ENCODE data around the gene TCF3. TPM values are rescaled to one million over a fixed set of nuclear protein-coding genes. Genes with fewer than 3 reads are reported as not detected.
A peak's percentile ranks its signal among the peaks of the same experiment; 100 is the strongest.

Gene TCF3
- total and polyA plus RNA-seq, 2 of the 8 experiments (the other 6 are each of a cell fraction or from before 2014, with no cell fraction given), result 241 to 348 TPM

GRCh38 chr19:1592024-1592754 lies 60.2 kb downstream of the TCF3 start:
- peak overlapping the region; percentile 70 for H4K5ac ChIP-seq (ENCODE audit: insufficient read length, low read depth, low read length)
- no peak overlapping the region for H2BK12ac ChIP-seq (ENCODE audit: low read depth, low read length)
- H3K36me3 ChIP-seq (ENCODE audit: control insufficient read depth in 2 of 4, insufficient read depth in 4 of 4, low read length in 3 of 4), result peaks cover 2 to 10% (median 4%) of the 10 kb centered on the region in 4 experiments; a peak in 6 of 8 replicates
- H3K14ac ChIP-seq (ENCODE audit: insufficient read length), result peak overlapping the region; percentile 73
- no peak overlapping the region for H2BK20ac ChIP-seq (ENCODE audit: low read length)
- peaks cover 4 to 8% of the 10 kb centered on the region in 2 experiments for H4K20me1 ChIP-seq (replicated peaks in 1 of 2; ENCODE audit: control insufficient read depth in 1 of 2, insufficient read depth in 2 of 2, low read length in 2 of 2)
- peak overlapping the region; percentile 98 for H4K91ac ChIP-seq (replicated peaks; ENCODE audit: insufficient read length, low read length)
- peak overlapping the region; percentile 82 to 93 (median 90) for H3K4me3 ChIP-seq (ENCODE audit: extremely low read depth in 1 of 4, insufficient read depth in 2 of 4, low read depth in 3 of 4, low read length in 4 of 4)
- H3K23me2 ChIP-seq (ENCODE audit: low read depth, low read length), result peaks cover 5% of the 10 kb centered on the region
- peaks cover 0 to 45% of the 10 kb centered on the region in 2 experiments; a peak in 3 of 4 replicates for H3K79me2 ChIP-seq (ENCODE audit: control insufficient read depth in 1 of 2, insufficient read depth in 2 of 2, low read length in 2 of 2)
- peak overlapping the region; percentile 93 for H2BK5ac ChIP-seq (ENCODE audit: low read depth, low read length)
- H3K4ac ChIP-seq (replicated peaks; ENCODE audit: insufficient read length, low read depth, low read length), result peak overlapping the region; percentile 24
- no peaks in the 10 kb centered on the region for H3K9me3 ChIP-seq (ENCODE audit: insufficient read depth in 2 of 2, low read depth in 1 of 2, low read length in 1 of 2)
- no peak overlapping the region for H2AFZ ChIP-seq (ENCODE audit: low read length)
- H3K18ac ChIP-seq (ENCODE audit: extremely low read depth, low read length), result peak overlapping the region; percentile 93
- 2% methylated on average over 13 of the region's 94 CpGs; no CpG with 5 or more reads in 1 of the 2 experiments for WGBS, 2 experiments (ENCODE audit: extremely low coverage in 1 of 2, insufficient coverage in 1 of 2, insufficient read length in 1 of 2, insufficient replicate concordance in 2 of 2, low coverage in 1 of 2, low lambda C conversion rate in 2 of 2, missing lambda C conversion rate in 1 of 2)
- H2AK5ac ChIP-seq (ENCODE audit: low read depth, low read length), result peak overlapping the region; percentile 82; the same call in 1 of the 2 replicates
- no peaks in the 10 kb centered on the region for H3K27me3 ChIP-seq (replicated peaks in 1 of 4; ENCODE audit: control insufficient read depth in 3 of 4, extremely low read depth in 1 of 4, insufficient read depth in 3 of 4, low read length in 3 of 4)
- H2BK15ac ChIP-seq (ENCODE audit: low read length), result no peak overlapping the region
- H3K79me1 ChIP-seq (ENCODE audit: low read depth, low read length), result peaks cover 15% of the 10 kb centered on the region
- peak; percentile 41 to 85 for DNase-seq (ENCODE audit: low read depth in 1 of 2, low spot score in 2 of 2)
- peaks cover 0 to 8% (median 6%) of the 10 kb centered on the region in 4 experiments; a peak in 6 of 7 replicates for H3K4me1 ChIP-seq (replicated peaks in 1 of 4; ENCODE audit: control insufficient read depth in 3 of 4, insufficient read depth in 4 of 4, low read length in 3 of 4)
- FAIRE-seq, result no peak
- ChIA-PET POLR2A (ENCODE audit: partially characterized antibody) (interaction anchor here (0.6 to 9.1 kb wide), 22 partner anchors 12 to 1570 kb away, joined by 3 to 148 read pairs (median 5); partner anchors contain the start of gene UQCR11), CTCF (ENCODE audit: partially characterized antibody) (interaction anchor here (2.9 to 5.2 kb wide), 2 partner anchors 15 to 46 kb away, joined by 19 to 25 read pairs; no protein-coding TSS in a partner anchor)
- peak overlapping the region; percentile 98 for H3K27ac ChIP-seq (ENCODE audit: low read depth, low read length)
- peak overlapping the region; percentile 96 to 99 (median 98) for H3K9ac ChIP-seq (replicated peaks in 1 of 4; ENCODE audit: extremely low read depth in 1 of 4, low read depth in 3 of 4, low read length in 3 of 4)
- H3K56ac ChIP-seq (replicated peaks; ENCODE audit: insufficient read length, low read depth, low read length), result peak overlapping the region; percentile 85
- no peak overlapping the region for H2BK120ac ChIP-seq (replicated peaks; ENCODE audit: low read depth, low read length)
- peak overlapping the region; percentile 88 to 95 for H3K4me2 ChIP-seq (ENCODE audit: insufficient read depth in 1 of 2, low read depth in 2 of 2, low read length in 2 of 2)
- H3K23ac ChIP-seq (ENCODE audit: insufficient read length), result no peak overlapping the region
- peak overlapping the region; percentile 99 for H4K8ac ChIP-seq (ENCODE audit: extremely low read depth, insufficient read depth, low read length)
- TF ChIP-seq SRF (IDR thresholded peaks at IDR 0.05; ENCODE audit: low read depth, low read length), result no peak
- no peak for TF ChIP-seq CBX5 (IDR thresholded peaks at IDR 0.05; ENCODE audit: low read depth, low read length)
- TF ChIP-seq JUND (IDR thresholded peaks at IDR 0.05; ENCODE audit: low read length), result no peak
- no peak for TF ChIP-seq ZNF274 (IDR thresholded peaks at IDR 0.05; ENCODE audit: borderline replicate concordance, extremely low read depth, low read length)
- TF ChIP-seq RXRA (IDR thresholded peaks at IDR 0.05; ENCODE audit: insufficient read depth, low read depth, low read length), result no peak
- no peak for TF ChIP-seq NANOG (IDR thresholded peaks at IDR 0.05; ENCODE audit: insufficient read depth, low read depth, low read length, poor library complexity, severe bottlenecking)
- TF ChIP-seq MAFK (IDR thresholded peaks at IDR 0.05; ENCODE audit: low read depth, low read length), result no peak
- no peak for TF ChIP-seq CHD2 (IDR thresholded peaks at IDR 0.05; ENCODE audit: low read length)
- TF ChIP-seq KDM4A (IDR thresholded peaks at IDR 0.05; ENCODE audit: low read depth, low read length, severe bottlenecking), result peak; percentile 37
- no peak for TF ChIP-seq BCL11A (IDR thresholded peaks at IDR 0.05; ENCODE audit: low read depth in 2 of 2, low read length in 2 of 2)
- TF ChIP-seq SP1 (IDR thresholded peaks at IDR 0.05; ENCODE audit: low read depth, low read length), result no peak
- TF ChIP-seq CREB1 (IDR thresholded peaks at IDR 0.05), result peak; percentile 9; the same call in 1 of the 2 replicates
- no peak for TF ChIP-seq GTF2F1 (IDR thresholded peaks at IDR 0.05; ENCODE audit: borderline replicate concordance, low read depth, low read length)

Measured in H1 (cell line).